ENCODE results near the gene TCF4.

Gene TCF4

DNA sequence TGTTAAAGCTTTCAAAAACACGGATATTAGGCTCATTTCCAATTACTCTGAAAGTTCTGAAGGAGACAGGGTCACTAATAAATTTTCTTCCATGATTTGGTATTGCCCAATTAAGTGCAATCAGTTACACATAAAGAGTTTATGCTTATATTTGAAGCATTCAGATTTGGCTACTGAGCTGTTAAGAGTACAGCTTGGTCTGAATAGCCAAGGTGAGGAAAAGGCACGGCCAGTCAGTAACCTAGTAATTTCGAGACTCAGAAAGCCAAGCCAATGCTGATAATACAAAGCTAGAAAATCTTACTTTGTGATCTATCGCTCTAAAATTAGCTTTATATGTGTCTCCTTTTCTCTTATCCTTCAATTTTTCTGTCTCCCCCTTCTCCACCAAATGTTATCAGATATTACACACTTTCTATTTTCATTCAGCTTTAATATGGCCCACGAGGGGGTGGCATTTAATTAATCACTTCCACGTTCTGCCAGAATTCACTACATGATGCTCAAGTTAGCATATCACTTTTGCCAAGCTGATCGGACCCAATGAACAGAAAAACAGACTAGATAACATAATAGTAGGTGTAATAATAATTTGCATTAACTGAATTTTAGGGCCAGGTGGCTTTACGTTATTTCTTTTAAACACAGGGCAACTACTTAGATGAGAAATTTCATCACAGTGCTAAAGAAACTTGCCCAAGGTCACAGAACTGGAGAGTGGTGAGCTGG is 138.4 kb downstream of the TCF4 start:
- Histone ChIP-seq H3K9ac (ENCODE audit: low read depth in 1 of 2, low read length in 2 of 2) (no peak overlapping the region), H3K9me3 (ENCODE audit: control insufficient read depth in 1 of 2, low read length in 2 of 2) (no peaks in the 10 kb centered on the region), H3K4me3 (ENCODE audit: low read depth in 1 of 2, low read length in 2 of 2) (no peak overlapping the region), H3K27me3 (ENCODE audit: control insufficient read depth in 1 of 2, insufficient read depth in 2 of 2, low read length in 2 of 2) (no peaks in the 10 kb centered on the region), H3K4me1 (ENCODE audit: control insufficient read depth in 1 of 2, insufficient read depth in 2 of 2, low read length in 2 of 2) (no peaks in the 10 kb centered on the region), H3K36me3 (ENCODE audit: control insufficient read depth in 1 of 2, insufficient read depth in 2 of 2, low read length in 2 of 2) (no peaks in the 10 kb centered on the region), H3K27ac (ENCODE audit: low read depth, low read length) (no peak overlapping the region)

GRCh38 chr18:55448420-55448819 is 139.6 kb downstream of the TCF4 start:
- H3K9ac ChIP-seq (ENCODE audit: low read depth in 1 of 2, low read length in 2 of 2), result no peak overlapping the region
- H3K27ac ChIP-seq (ENCODE audit: low read depth, low read length), result no peak overlapping the region
- no peaks in the 10 kb centered on the region for H3K9me3 ChIP-seq (ENCODE audit: control insufficient read depth in 1 of 2, low read length in 2 of 2)
- no peaks in the 10 kb centered on the region for H3K27me3 ChIP-seq (ENCODE audit: control insufficient read depth in 1 of 2, insufficient read depth in 2 of 2, low read length in 2 of 2)
- H3K4me1 ChIP-seq (ENCODE audit: control insufficient read depth in 1 of 2, insufficient read depth in 2 of 2, low read length in 2 of 2), result no peaks in the 10 kb centered on the region
- no peaks in the 10 kb centered on the region for H3K36me3 ChIP-seq (ENCODE audit: control insufficient read depth in 1 of 2, insufficient read depth in 2 of 2, low read length in 2 of 2)
- H3K4me3 ChIP-seq (ENCODE audit: low read depth in 1 of 2, low read length in 2 of 2), result no peak overlapping the region

- no peaks in the 10 kb centered on the region for H3K4me1 ChIP-seq (ENCODE audit: control insufficient read depth in 1 of 2, insufficient read depth in 2 of 2, low read length in 2 of 2)
- H3K4me3 ChIP-seq (ENCODE audit: low read depth in 1 of 2, low read length in 2 of 2), result no peak overlapping the region
- no peaks in the 10 kb centered on the region for H3K9me3 ChIP-seq (ENCODE audit: control insufficient read depth in 1 of 2, low read length in 2 of 2)
- no peak overlapping the region for H3K9ac ChIP-seq (ENCODE audit: low read depth in 1 of 2, low read length in 2 of 2)
- no peaks in the 10 kb centered on the region for H3K36me3 ChIP-seq (ENCODE audit: control insufficient read depth in 1 of 2, insufficient read depth in 2 of 2, low read length in 2 of 2)
- H3K27ac ChIP-seq (ENCODE audit: low read depth, low read length), result no peak overlapping the region
- H3K27me3 ChIP-seq (ENCODE audit: control insufficient read depth in 1 of 2, insufficient read depth in 2 of 2, low read length in 2 of 2), result no peaks in the 10 kb centered on the region
These were observed 140.3 kb downstream of the TCF4 start for GRCh38 chr18:55447672-55448018.

DNA sequence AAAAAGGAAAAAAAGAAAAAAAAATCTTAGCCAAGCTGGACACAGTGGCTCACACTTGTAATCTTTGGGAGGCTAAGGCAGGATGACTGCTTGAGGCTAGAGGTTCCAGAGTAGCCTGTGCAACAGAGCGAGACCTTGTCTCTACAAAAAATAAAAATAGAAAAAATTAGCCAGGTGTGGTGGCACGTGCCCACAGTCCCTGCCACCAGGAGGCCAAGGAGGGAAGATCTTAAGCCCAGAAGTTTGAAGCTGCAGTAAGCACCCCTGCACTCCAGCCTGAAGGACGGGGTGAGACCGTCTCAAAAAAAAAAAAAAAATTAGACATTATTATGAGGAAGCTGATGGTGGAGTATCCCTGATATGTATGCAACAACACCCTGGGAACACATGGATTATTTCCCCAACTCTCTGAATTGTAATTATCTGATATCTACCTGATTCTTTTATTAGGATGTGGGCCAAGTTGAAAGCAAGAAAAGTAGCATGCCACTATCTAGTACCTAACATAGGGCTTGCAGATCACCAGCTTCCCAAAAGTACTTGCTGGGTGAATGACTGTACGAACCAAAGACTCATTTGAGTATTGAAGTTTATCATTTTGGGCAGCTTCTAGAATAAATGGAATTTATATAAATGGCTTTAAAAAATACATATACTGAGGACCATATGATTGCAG is 140.9 kb downstream of the TCF4 start:
- Histone ChIP-seq H3K36me3 (ENCODE audit: control insufficient read depth in 1 of 2, insufficient read depth in 2 of 2, low read length in 2 of 2) (no peaks in the 10 kb centered on the region), H3K27ac (ENCODE audit: low read depth, low read length) (no peak overlapping the region), H3K4me3 (ENCODE audit: low read depth in 1 of 2, low read length in 2 of 2) (no peak overlapping the region), H3K4me1 (ENCODE audit: control insufficient read depth in 1 of 2, insufficient read depth in 2 of 2, low read length in 2 of 2) (no peaks in the 10 kb centered on the region), H3K27me3 (ENCODE audit: control insufficient read depth in 1 of 2, insufficient read depth in 2 of 2, low read length in 2 of 2) (no peaks in the 10 kb centered on the region), H3K9ac (ENCODE audit: low read depth in 1 of 2, low read length in 2 of 2) (no peak overlapping the region), H3K9me3 (ENCODE audit: control insufficient read depth in 1 of 2, low read length in 2 of 2) (no peaks in the 10 kb centered on the region)

DNA sequence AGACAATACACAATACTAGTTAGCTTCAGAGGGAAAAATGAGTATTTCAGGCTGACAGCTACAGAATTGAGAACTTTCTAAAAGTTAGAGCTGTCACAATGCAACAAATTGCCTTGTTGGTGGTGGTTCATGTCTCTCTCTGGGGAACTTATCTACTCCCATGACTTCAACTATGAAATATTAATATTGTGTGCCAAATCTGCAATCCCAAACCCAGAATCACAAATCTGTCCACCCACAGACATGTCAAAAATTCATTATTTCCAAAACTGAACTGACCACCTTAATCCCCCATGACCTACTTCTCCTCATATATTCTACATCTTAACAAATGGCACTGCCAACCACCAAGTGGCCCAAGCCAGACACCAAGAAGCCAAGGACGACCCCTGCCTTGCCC is 143.5 kb downstream of the TCF4 start:
- H3K27ac ChIP-seq (ENCODE audit: low read depth, low read length), result no peak overlapping the region
- no peaks in the 10 kb centered on the region for H3K27me3 ChIP-seq (ENCODE audit: control insufficient read depth in 1 of 2, insufficient read depth in 2 of 2, low read length in 2 of 2)
- no peaks in the 10 kb centered on the region for H3K9me3 ChIP-seq (ENCODE audit: control insufficient read depth in 1 of 2, low read length in 2 of 2)
- H3K4me3 ChIP-seq (ENCODE audit: low read depth in 1 of 2, low read length in 2 of 2), result no peak overlapping the region
- H3K36me3 ChIP-seq (ENCODE audit: control insufficient read depth in 1 of 2, insufficient read depth in 2 of 2, low read length in 2 of 2), result no peaks in the 10 kb centered on the region
- no peak overlapping the region for H3K9ac ChIP-seq (ENCODE audit: low read depth in 1 of 2, low read length in 2 of 2)
- no peaks in the 10 kb centered on the region for H3K4me1 ChIP-seq (ENCODE audit: control insufficient read depth in 1 of 2, insufficient read depth in 2 of 2, low read length in 2 of 2)

GRCh38 chr18:55443776-55444175 is 144.2 kb downstream of the TCF4 start:
- Histone ChIP-seq H3K4me3 (ENCODE audit: low read depth in 1 of 2, low read length in 2 of 2) (no peak overlapping the region), H3K9me3 (ENCODE audit: control insufficient read depth in 1 of 2, low read length in 2 of 2) (no peaks in the 10 kb centered on the region), H3K27me3 (ENCODE audit: control insufficient read depth in 1 of 2, insufficient read depth in 2 of 2, low read length in 2 of 2) (no peaks in the 10 kb centered on the region), H3K27ac (ENCODE audit: low read depth, low read length) (no peak overlapping the region), H3K36me3 (ENCODE audit: control insufficient read depth in 1 of 2, insufficient read depth in 2 of 2, low read length in 2 of 2) (no peaks in the 10 kb centered on the region), H3K4me1 (ENCODE audit: control insufficient read depth in 1 of 2, insufficient read depth in 2 of 2, low read length in 2 of 2) (no peaks in the 10 kb centered on the region), H3K9ac (ENCODE audit: low read depth in 1 of 2, low read length in 2 of 2) (no peak overlapping the region)

- no peak overlapping the region for H3K27ac ChIP-seq (ENCODE audit: low read depth, low read length)
- no peaks in the 10 kb centered on the region for H3K4me1 ChIP-seq (ENCODE audit: control insufficient read depth in 1 of 2, insufficient read depth in 2 of 2, low read length in 2 of 2)
- H3K36me3 ChIP-seq (ENCODE audit: control insufficient read depth in 1 of 2, insufficient read depth in 2 of 2, low read length in 2 of 2), result no peaks in the 10 kb centered on the region
- no peak overlapping the region for H3K4me3 ChIP-seq (ENCODE audit: low read depth in 1 of 2, low read length in 2 of 2)
- no peaks in the 10 kb centered on the region for H3K9me3 ChIP-seq (ENCODE audit: control insufficient read depth in 1 of 2, low read length in 2 of 2)
- no peaks in the 10 kb centered on the region for H3K27me3 ChIP-seq (ENCODE audit: control insufficient read depth in 1 of 2, insufficient read depth in 2 of 2, low read length in 2 of 2)
- H3K9ac ChIP-seq (ENCODE audit: low read depth in 1 of 2, low read length in 2 of 2), result no peak overlapping the region
These were observed 145.4 kb downstream of the TCF4 start for GRCh38 chr18:55442561-55442960.

- Histone ChIP-seq H3K27me3 (ENCODE audit: control insufficient read depth in 1 of 2, insufficient read depth in 2 of 2, low read length in 2 of 2) (no peaks in the 10 kb centered on the region), H3K9me3 (ENCODE audit: control insufficient read depth in 1 of 2, low read length in 2 of 2) (no peaks in the 10 kb centered on the region), H3K4me3 (ENCODE audit: low read depth in 1 of 2, low read length in 2 of 2) (no peak overlapping the region), H3K36me3 (ENCODE audit: control insufficient read depth in 1 of 2, insufficient read depth in 2 of 2, low read length in 2 of 2) (no peaks in the 10 kb centered on the region), H3K27ac (ENCODE audit: low read depth, low read length) (no peak overlapping the region), H3K4me1 (ENCODE audit: control insufficient read depth in 1 of 2, insufficient read depth in 2 of 2, low read length in 2 of 2) (no peaks in the 10 kb centered on the region), H3K9ac (ENCODE audit: low read depth in 1 of 2, low read length in 2 of 2) (no peak overlapping the region)
These were observed 147.0 kb downstream of the TCF4 start for GRCh38 chr18:55440988-55441387.

GRCh38 chr18:55439056-55439455 is 148.9 kb downstream of the TCF4 start:
- H3K9ac ChIP-seq (ENCODE audit: low read depth in 1 of 2, low read length in 2 of 2), result no peak overlapping the region
- no peaks in the 10 kb centered on the region for H3K9me3 ChIP-seq (ENCODE audit: control insufficient read depth in 1 of 2, low read length in 2 of 2)
- no peak overlapping the region for H3K27ac ChIP-seq (ENCODE audit: low read depth, low read length)

GRCh38 chr18:55435592-55435991 is 152.4 kb downstream of the TCF4 start:
- no peaks in the 10 kb centered on the region for H3K27me3 ChIP-seq (ENCODE audit: control insufficient read depth in 1 of 2, insufficient read depth in 2 of 2, low read length in 2 of 2)
- no peaks in the 10 kb centered on the region for H3K36me3 ChIP-seq (ENCODE audit: control insufficient read depth in 1 of 2, insufficient read depth in 2 of 2, low read length in 2 of 2)
- no peaks in the 10 kb centered on the region for H3K4me1 ChIP-seq (ENCODE audit: control insufficient read depth in 1 of 2, insufficient read depth in 2 of 2, low read length in 2 of 2)
- no peak overlapping the region for H3K4me3 ChIP-seq (ENCODE audit: low read depth in 1 of 2, low read length in 2 of 2)
- H3K9ac ChIP-seq (ENCODE audit: low read depth in 1 of 2, low read length in 2 of 2), result no peak overlapping the region
- H3K9me3 ChIP-seq (ENCODE audit: control insufficient read depth in 1 of 2, low read length in 2 of 2), result no peaks in the 10 kb centered on the region
- no peak overlapping the region for H3K27ac ChIP-seq (ENCODE audit: low read depth, low read length)

More at GRCh38 chr18:55439056-55439455, 148.9 kb downstream of the TCF4 start:
- H3K36me3 ChIP-seq (ENCODE audit: control insufficient read depth in 1 of 2, insufficient read depth in 2 of 2, low read length in 2 of 2), result no peaks in the 10 kb centered on the region
- no peak overlapping the region for H3K4me3 ChIP-seq (ENCODE audit: low read depth in 1 of 2, low read length in 2 of 2)
- no peaks in the 10 kb centered on the region for H3K27me3 ChIP-seq (ENCODE audit: control insufficient read depth in 1 of 2, insufficient read depth in 2 of 2, low read length in 2 of 2)
- no peaks in the 10 kb centered on the region for H3K4me1 ChIP-seq (ENCODE audit: control insufficient read depth in 1 of 2, insufficient read depth in 2 of 2, low read length in 2 of 2)

All from duodenal mucosa (tissue), 2 donors.